Left lung (tissue), 10 donors: Measurements from ENCODE around the gene APLP2. TPM values are rescaled to one million over a fixed set of nuclear protein-coding genes. Genes with fewer than 3 reads are reported as not detected.
"Not testable (repeated sequence)": the region's sequence is repeated elsewhere in the genome, so short reads cannot be mapped to it uniquely, and the experiment has no call there.

Experiments
- ATAC-seq: fragments of 200-7000 bp; cut with Tn5 transposase; one replicate; pipeline ENCODE4 v1.9.1; 2020; ENCODE audit warnings: moderate library complexity
- DNase-seq, 4 donors: peaks; one replicate each; pipeline ENCODE4 v3.0.0-alpha.2; 2013 to 2020
- H3K27ac ChIP-seq, 2 donors: fragments of 200-600 bp; sonication (generic) in 1 of 2; one replicate each; pipeline versions ENCODE4 v1.5.0 to v1.8.0; 2020 to 2021
- H3K27me3 ChIP-seq, 2 donors: fragments of 200-600 bp; sonication (generic) in 1 of 2; one replicate each; pipeline versions ENCODE4 v1.5.0 to v1.8.0; 2020 to 2021
- H3K36me3 ChIP-seq, 2 donors: fragments of 200-600 bp; sonication (generic) in 1 of 2; one replicate each; pipeline versions ENCODE4 v1.5.0 to v1.8.0; 2020 to 2021
- H3K4me1 ChIP-seq, 2 donors: fragments of 200-600 bp; one replicate each; pipeline ENCODE4 v1.8.0; 2021
- H3K4me3 ChIP-seq, 2 donors: fragments of 200-600 bp; sonication (generic) in 1 of 2; one replicate each; pipeline versions ENCODE4 v1.5.0 to v1.8.0; 2020 to 2021; ENCODE audit warnings: mild to moderate bottlenecking in 1 of 2
- H3K9me3 ChIP-seq, 2 donors: fragments of 200-600 bp; sonication (generic) in 1 of 2; one replicate each; pipeline versions ENCODE4 v1.5.0 to v1.8.0; 2020 to 2021
- intact Hi-C, 2 donors: fragments of 100-400 bp; cut with DNase I; formaldehyde crosslinking; loops; one replicate each; pipeline versions ENCODE4 v1.11.2 to v1.14.2; 2022
- polyA plus RNA-seq, 6 donors: library from polyadenylated mRNA; unstranded; fragments of 120-200 nt; gene quantifications; one replicate each; pipeline ENCODE4 v1.2.1, GENCODE V29; 2013; ENCODE audit not compliant: insufficient read length in 6 of 6
- total RNA-seq, 2 donors: library from RNA; stranded (reverse); fragmentation: NEBNext Ultra II Directional; extraction: Animal tissue kit (Norgen Biotek cat#: 25700); gene quantifications; one replicate each; pipeline ENCODE4 v1.2.1, GENCODE V29; 2021
- TF ChIP-seq, protein P1 (sequence below), 2 donors: fragments of 200-600 bp; sonication (generic) in 1 of 2; IDR thresholded peaks; one replicate each; pipeline versions ENCODE4 v1.5.0 to v1.8.0; 2021; ENCODE audit warnings: antibody characterized with exemption in 2 of 2
- donor health status: DM: no; HTN: yes; CAD: no.
- donor health status: DM: no; HTN: no; CAD: no.

APLP2 gene
- total and polyA plus RNA-seq, 8 donors = 405 to 646 (median 486) TPM

DNA sequence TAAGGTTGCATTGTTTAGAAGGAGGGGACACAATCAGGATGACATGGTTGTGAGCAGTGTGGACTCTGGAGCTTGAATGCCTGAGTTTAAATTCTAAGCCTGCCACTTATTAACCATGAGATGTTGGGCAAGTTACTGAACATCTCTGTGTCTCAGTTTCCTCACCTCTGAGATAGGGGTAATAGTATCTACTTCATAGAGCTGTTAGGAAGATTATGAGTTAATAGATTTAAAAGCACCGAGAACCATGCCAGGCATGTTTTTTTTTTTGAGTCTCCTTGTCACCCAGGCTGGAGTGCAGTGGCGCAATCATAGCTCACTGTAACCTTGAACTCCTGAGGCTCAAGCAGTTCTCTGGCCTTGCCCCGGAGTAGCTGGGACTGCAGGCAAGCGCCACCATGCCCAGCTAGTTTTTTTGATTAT lies 123.2 kb downstream of the APLP2 start:
- Histone ChIP-seq H3K36me3 (peaks cover 0 to 37% of the 10 kb centered on the region in 2 donors), H3K27ac (no peak overlapping the region), H3K4me3 (no peak overlapping the region), H3K27me3 (no peaks in the 10 kb centered on the region), H3K9me3 (no peaks in the 10 kb centered on the region), H3K4me1 (peaks cover 0 to 4% of the 10 kb centered on the region in 2 donors)
- DNase-seq (no peak), ATAC-seq (peak; percentile 81)
- TF ChIP-seq, protein P1, sequence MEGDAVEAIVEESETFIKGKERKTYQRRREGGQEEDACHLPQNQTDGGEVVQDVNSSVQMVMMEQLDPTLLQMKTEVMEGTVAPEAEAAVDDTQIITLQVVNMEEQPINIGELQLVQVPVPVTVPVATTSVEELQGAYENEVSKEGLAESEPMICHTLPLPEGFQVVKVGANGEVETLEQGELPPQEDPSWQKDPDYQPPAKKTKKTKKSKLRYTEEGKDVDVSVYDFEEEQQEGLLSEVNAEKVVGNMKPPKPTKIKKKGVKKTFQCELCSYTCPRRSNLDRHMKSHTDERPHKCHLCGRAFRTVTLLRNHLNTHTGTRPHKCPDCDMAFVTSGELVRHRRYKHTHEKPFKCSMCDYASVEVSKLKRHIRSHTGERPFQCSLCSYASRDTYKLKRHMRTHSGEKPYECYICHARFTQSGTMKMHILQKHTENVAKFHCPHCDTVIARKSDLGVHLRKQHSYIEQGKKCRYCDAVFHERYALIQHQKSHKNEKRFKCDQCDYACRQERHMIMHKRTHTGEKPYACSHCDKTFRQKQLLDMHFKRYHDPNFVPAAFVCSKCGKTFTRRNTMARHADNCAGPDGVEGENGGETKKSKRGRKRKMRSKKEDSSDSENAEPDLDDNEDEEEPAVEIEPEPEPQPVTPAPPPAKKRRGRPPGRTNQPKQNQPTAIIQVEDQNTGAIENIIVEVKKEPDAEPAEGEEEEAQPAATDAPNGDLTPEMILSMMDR (IDR thresholded peaks at IDR 0.05) = no peak
- intact Hi-C loops = no loop called here

- H3K4me3 ChIP-seq = not testable (repeated sequence)
- peaks cover 0 to 44% of the 10 kb centered on the region in 2 donors for H3K36me3 ChIP-seq
Observed at GRCh38 chr11:130193551-130193950, 123.9 kb downstream of the APLP2 start.

More at GRCh38 chr11:130193551-130193950, 123.9 kb downstream of the APLP2 start:
- ATAC-seq, H3K27me3 ChIP-seq, H3K4me1 ChIP-seq, intact Hi-C loops, H3K9me3 ChIP-seq, DNase-seq, H3K27ac ChIP-seq: not testable (repeated sequence)

Other genes starting within 250 kb of the APLP2 start
- 10 to 100 TPM; 21.5 to 26.9 TPM for gene NFRKB, start 174.3 kb upstream of the APLP2 start, total RNA-seq
- 10 to 100 TPM; 39.6 to 53.3 (median 44.7) TPM for gene NFRKB, start 174.3 kb upstream of the APLP2 start, polyA plus RNA-seq
- gene PRDM10, start 67.1 kb upstream of the APLP2 start, total RNA-seq = 10 to 100 TPM in 1 of 2 donors, 1 to 10 TPM in 1; 8.0 to 15.9 TPM
- gene PRDM10, start 67.1 kb upstream of the APLP2 start, polyA plus RNA-seq = 10 to 100 TPM in 4 of 6 donors, 1 to 10 TPM in 2; 9.0 to 11.5 (median 10.6) TPM
- gene ST14, start 89.9 kb downstream of the APLP2 start, total RNA-seq = 100 to 1,000 TPM in 1 of 2 donors, 10 to 100 TPM in 1; 80.6 to 107 TPM
- gene ST14, start 89.9 kb downstream of the APLP2 start, polyA plus RNA-seq = 10 to 100 TPM; 30.6 to 41.3 (median 34.4) TPM
- 10 to 100 TPM; 34.1 to 36.3 TPM for gene ZBTB44, start 245.0 kb downstream of the APLP2 start, total RNA-seq
- gene ZBTB44, start 245.0 kb downstream of the APLP2 start, polyA plus RNA-seq = 10 to 100 TPM; 39.8 to 53.7 (median 44.0) TPM